ENCODE results near the gene RBM8A.

The RBM8A gene

DNA sequence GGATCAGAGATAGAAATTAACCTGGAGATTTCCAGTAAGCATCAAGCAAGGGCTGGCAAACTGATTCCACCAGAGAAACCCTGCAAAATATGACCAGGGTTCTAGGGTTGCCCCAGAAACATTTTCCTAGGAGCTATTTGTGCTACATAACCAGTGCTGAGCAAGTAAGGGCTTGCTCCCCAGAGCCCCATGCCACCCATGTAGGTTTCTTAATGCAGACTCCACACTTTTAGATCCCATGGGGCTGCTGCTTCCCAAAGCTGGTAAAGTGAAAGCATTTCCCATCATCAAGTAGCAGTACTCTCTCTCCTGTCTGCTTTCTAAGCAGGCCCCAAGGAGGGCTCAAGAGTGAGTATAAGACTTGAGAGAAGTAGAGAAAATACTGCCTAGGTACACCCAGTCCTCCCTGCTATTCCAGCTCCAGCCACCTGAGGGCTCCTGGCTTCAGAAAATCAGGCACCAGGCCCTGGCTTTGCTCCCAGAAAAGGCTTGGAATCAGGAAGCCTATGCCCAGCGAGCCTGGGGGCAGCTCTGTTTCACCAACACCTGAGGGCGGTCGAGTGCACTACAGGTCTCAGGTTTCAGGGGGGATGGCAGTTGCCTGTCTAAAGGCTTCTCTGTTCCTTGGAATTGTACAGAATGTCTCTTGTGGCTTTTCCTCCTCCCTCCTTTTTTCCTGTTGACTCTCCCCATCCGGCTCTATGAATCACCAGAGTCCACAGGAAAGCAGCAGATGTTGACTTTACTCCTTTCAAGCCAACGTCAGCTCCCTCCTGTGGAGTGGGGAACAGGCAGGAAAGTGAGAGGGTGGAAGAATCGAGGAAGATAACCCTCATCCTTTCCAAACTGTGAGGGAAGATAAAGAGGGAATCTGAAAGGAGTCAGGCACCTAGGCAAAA is 35.4 kb downstream of the RBM8A start:
- Histone ChIP-seq H3K79me2 (ENCODE audit: insufficient read depth, low read length) (no peaks in the 10 kb centered on the region), H3K4me2 (ENCODE audit: low read length) (no peak overlapping the region), H4K20me1 (ENCODE audit: insufficient read depth, low read length) (no peaks in the 10 kb centered on the region), H3K9ac (ENCODE audit: low read length) (no peak overlapping the region), H2AFZ (ENCODE audit: low read length) (no peak overlapping the region), H3K36me3 (ENCODE audit: insufficient read depth, low read length) (no peaks in the 10 kb centered on the region), H3K27me3 (ENCODE audit: insufficient read depth, low read length) (peaks cover 5% of the 10 kb centered on the region; the same call in 1 of the 2 replicates), H3K9me3 (ENCODE audit: low read length) (no peaks in the 10 kb centered on the region), H3K9me2 (ENCODE audit: low read depth, low read length) (no peaks in the 10 kb centered on the region), H3K27ac (ENCODE audit: low read depth, low read length, poor library complexity, severe bottlenecking) (no peak overlapping the region), H3F3A (ENCODE audit: insufficient read depth, low read length) (no peaks in the 10 kb centered on the region), H3K4me1 (ENCODE audit: insufficient read depth, low read length, severe bottlenecking) (no peaks in the 10 kb centered on the region), H3K4me3 (ENCODE audit: low read depth, low read length, poor library complexity, severe bottlenecking) (no peak overlapping the region)
- no peak for TF ChIP-seq EZH2 (IDR thresholded peaks at IDR 0.05; ENCODE audit: borderline replicate concordance, low read length)
- TF ChIP-seq, protein P1, sequence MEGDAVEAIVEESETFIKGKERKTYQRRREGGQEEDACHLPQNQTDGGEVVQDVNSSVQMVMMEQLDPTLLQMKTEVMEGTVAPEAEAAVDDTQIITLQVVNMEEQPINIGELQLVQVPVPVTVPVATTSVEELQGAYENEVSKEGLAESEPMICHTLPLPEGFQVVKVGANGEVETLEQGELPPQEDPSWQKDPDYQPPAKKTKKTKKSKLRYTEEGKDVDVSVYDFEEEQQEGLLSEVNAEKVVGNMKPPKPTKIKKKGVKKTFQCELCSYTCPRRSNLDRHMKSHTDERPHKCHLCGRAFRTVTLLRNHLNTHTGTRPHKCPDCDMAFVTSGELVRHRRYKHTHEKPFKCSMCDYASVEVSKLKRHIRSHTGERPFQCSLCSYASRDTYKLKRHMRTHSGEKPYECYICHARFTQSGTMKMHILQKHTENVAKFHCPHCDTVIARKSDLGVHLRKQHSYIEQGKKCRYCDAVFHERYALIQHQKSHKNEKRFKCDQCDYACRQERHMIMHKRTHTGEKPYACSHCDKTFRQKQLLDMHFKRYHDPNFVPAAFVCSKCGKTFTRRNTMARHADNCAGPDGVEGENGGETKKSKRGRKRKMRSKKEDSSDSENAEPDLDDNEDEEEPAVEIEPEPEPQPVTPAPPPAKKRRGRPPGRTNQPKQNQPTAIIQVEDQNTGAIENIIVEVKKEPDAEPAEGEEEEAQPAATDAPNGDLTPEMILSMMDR (IDR thresholded peaks at IDR 0.05; ENCODE audit: low read length), result peak; percentile 86

DNA sequence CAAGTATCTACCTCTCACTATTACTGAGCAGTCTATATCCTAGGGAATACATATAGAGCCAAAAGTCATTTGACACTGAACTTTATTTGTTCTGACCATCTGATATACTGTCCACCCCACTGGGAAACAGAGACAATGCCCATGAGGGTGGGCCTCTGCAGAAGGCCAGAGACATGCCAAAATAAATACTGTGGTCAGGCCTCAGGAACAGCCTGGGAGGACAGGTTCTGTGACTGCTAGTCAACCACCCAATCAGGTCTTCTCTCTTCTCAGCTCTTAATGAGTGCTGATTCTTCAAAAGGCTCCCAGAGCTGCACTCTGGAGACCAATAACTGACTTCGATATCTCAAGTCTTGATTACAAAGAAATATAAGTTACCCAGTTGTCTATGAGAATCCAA is 36.1 kb downstream of the RBM8A start:
- Histone ChIP-seq H4K20me1 (ENCODE audit: insufficient read depth, low read length) (no peaks in the 10 kb centered on the region), H3K27ac (ENCODE audit: low read depth, low read length, poor library complexity, severe bottlenecking) (no peak overlapping the region), H3K4me2 (ENCODE audit: low read length) (no peak overlapping the region), H3K9me2 (ENCODE audit: low read depth, low read length) (no peaks in the 10 kb centered on the region), H3K4me3 (ENCODE audit: low read depth, low read length, poor library complexity, severe bottlenecking) (no peak overlapping the region), H3F3A (ENCODE audit: insufficient read depth, low read length) (no peaks in the 10 kb centered on the region), H3K27me3 (ENCODE audit: insufficient read depth, low read length) (peaks cover 5% of the 10 kb centered on the region; the same call in 1 of the 2 replicates), H3K79me2 (ENCODE audit: insufficient read depth, low read length) (no peaks in the 10 kb centered on the region), H2AFZ (ENCODE audit: low read length) (no peak overlapping the region), H3K9me3 (ENCODE audit: low read length) (no peaks in the 10 kb centered on the region), H3K36me3 (ENCODE audit: insufficient read depth, low read length) (no peaks in the 10 kb centered on the region), H3K9ac (ENCODE audit: low read length) (no peak overlapping the region), H3K4me1 (ENCODE audit: insufficient read depth, low read length, severe bottlenecking) (no peaks in the 10 kb centered on the region)
- TF ChIP-seq, protein P1 (IDR thresholded peaks at IDR 0.05; ENCODE audit: low read length), result no peak
- no peak for TF ChIP-seq EZH2 (IDR thresholded peaks at IDR 0.05; ENCODE audit: borderline replicate concordance, low read length)

DNA sequence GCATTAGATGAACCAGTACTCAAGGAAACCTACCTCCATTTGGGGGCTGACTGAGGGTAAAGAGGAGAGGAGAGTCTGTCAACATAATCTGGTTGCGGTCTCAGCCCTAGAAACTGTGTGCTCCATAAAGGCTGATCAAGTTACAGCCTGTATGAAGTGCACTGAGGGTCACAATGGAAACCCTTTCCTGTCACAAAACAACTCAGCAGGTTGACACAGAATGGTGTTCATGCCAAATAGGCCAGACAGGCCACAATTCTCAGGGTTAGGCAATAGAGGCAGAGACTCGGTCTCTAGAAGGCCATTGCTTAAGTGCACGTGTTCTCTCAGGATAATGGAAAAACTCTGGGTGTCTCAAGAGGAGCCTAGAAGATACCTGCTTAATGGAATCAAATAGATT is 37.6 kb downstream of the RBM8A start:
- Histone ChIP-seq H3F3A (ENCODE audit: insufficient read depth, low read length) (no peaks in the 10 kb centered on the region), H3K9me3 (ENCODE audit: low read length) (no peaks in the 10 kb centered on the region), H3K9ac (ENCODE audit: low read length) (no peak overlapping the region), H3K36me3 (ENCODE audit: insufficient read depth, low read length) (no peaks in the 10 kb centered on the region), H4K20me1 (ENCODE audit: insufficient read depth, low read length) (no peaks in the 10 kb centered on the region), H3K4me2 (ENCODE audit: low read length) (no peak overlapping the region), H3K27me3 (ENCODE audit: insufficient read depth, low read length) (peaks cover 5% of the 10 kb centered on the region; the same call in 1 of the 2 replicates), H3K79me2 (ENCODE audit: insufficient read depth, low read length) (no peaks in the 10 kb centered on the region), H3K4me1 (ENCODE audit: insufficient read depth, low read length, severe bottlenecking) (peaks cover 7% of the 10 kb centered on the region), H2AFZ (ENCODE audit: low read length) (no peak overlapping the region), H3K27ac (ENCODE audit: low read depth, low read length, poor library complexity, severe bottlenecking) (no peak overlapping the region), H3K9me2 (ENCODE audit: low read depth, low read length) (no peaks in the 10 kb centered on the region), H3K4me3 (ENCODE audit: low read depth, low read length, poor library complexity, severe bottlenecking) (no peak overlapping the region)
- TF ChIP-seq EZH2 (IDR thresholded peaks at IDR 0.05; ENCODE audit: borderline replicate concordance, low read length), result no peak
- TF ChIP-seq, protein P1 (IDR thresholded peaks at IDR 0.05; ENCODE audit: low read length), result no peak

Measured in OCI-LY1 (cell line).